Caco-2 (cell line): Measurements from ENCODE around the gene RRP1B. TPM values are rescaled to one million over a fixed set of nuclear protein-coding genes. Genes with fewer than 3 reads are reported as not detected.
"Not testable (repeated sequence)": the region's sequence is repeated elsewhere in the genome, so short reads cannot be mapped to it uniquely, and the experiment has no call there.

Source experiments
- BruUV-seq: library from RNA; stranded (reverse); fragments of 400-500 nt; replicated peaks from 2 replicates; lab custom pipeline; 2021; lab: Mats Ljungman, UMichigan
- CTCF ChIA-PET: fragments of 300-600 bp; sonication (Branson Sonifier 250); formaldehyde crosslinking; loops from one replicate; lab custom pipeline; 2022; ENCODE audit warnings: antibody characterized with exemption; lab: Charles Lee
- POLR2A ChIA-PET: fragments of 300-600 bp; sonication (Branson Sonifier 250); formaldehyde crosslinking; loops from one replicate; lab custom pipeline; 2022; ENCODE audit warnings: antibody characterized with exemption; lab: Charles Lee
- DNase-seq, 2 experiments: peaks; one replicate each; pipeline versions ENCODE4 v3.0.0 to v3.0.0-alpha.2; 2020 to 2022
- H3K27me3 ChIP-seq: replicated peaks from 2 replicates; pipeline ENCODE4 v1.6.0; 2011; ENCODE audit warnings: low read length; ENCODE audit not compliant: control insufficient read depth, insufficient read depth
- H3K36me3 ChIP-seq: 2 replicates; pipeline ENCODE4 v1.5.1; 2011; ENCODE audit warnings: low read length; ENCODE audit not compliant: control insufficient read depth, insufficient read depth
- H3K4me1 ChIP-seq: fragments of 250-450 bp; sonication (Bioruptor Pico); 2 replicates; pipeline ENCODE4 v1.5.1; 2020; ENCODE audit warnings: mild to moderate bottlenecking
- H3K4me3 ChIP-seq: 2 replicates; pipeline ENCODE4 v1.5.1; 2011; ENCODE audit warnings: low read depth, mild to moderate bottlenecking, control low read depth, low read length
- H3K9me3 ChIP-seq: fragments of 250-450 bp; sonication (Bioruptor Pico); 2 replicates; pipeline ENCODE4 v1.5.1; 2020; ENCODE audit warnings: mild to moderate bottlenecking, moderate library complexity
- H3K27ac Mint-ChIP-seq: one replicate; pipeline ENCODE4 v1.8.0; 2022; ENCODE audit warnings: mixed read lengths; ENCODE audit not compliant: unreplicated experiment
- H3K27me3 Mint-ChIP-seq: one replicate; pipeline ENCODE4 v1.8.0; 2022; ENCODE audit warnings: mixed read lengths; ENCODE audit not compliant: insufficient read depth, unreplicated experiment
- H3K36me3 Mint-ChIP-seq: one replicate; pipeline ENCODE4 v1.8.0; 2022; ENCODE audit warnings: mild to moderate bottlenecking, mixed read lengths; ENCODE audit not compliant: insufficient read depth, unreplicated experiment
- H3K4me1 Mint-ChIP-seq: one replicate; pipeline ENCODE4 v1.8.0; 2022; ENCODE audit warnings: low read depth, mixed read lengths; ENCODE audit not compliant: unreplicated experiment
- H3K4me3 Mint-ChIP-seq: one replicate; pipeline ENCODE4 v1.8.0; 2022; ENCODE audit warnings: mild to moderate bottlenecking, moderate library complexity, mixed read lengths; ENCODE audit not compliant: unreplicated experiment
- H3K9me3 Mint-ChIP-seq: one replicate; pipeline ENCODE4 v1.8.0; 2022; ENCODE audit warnings: mixed read lengths; ENCODE audit not compliant: unreplicated experiment
- intact Hi-C: fragments of 100-400 bp; cut with micrococcal nuclease; formaldehyde crosslinking; loops from one replicate; pipeline ENCODE4 v1.10.0; 2022; ENCODE audit not compliant: unreplicated experiment
- total RNA-seq: library from RNA; stranded (reverse); gene quantifications from 2 replicates; pipeline ENCODE4 v1.2.3, GENCODE V29; 2022
- TF ChIP-seq, protein P1 (sequence below), 2 experiments: fragments of 200-600 bp in 1 of 2; IDR thresholded peaks; 1 replicate in 1 of 2; 2 replicates in 1 of 2; pipeline versions ENCODE4 v1.5.1 to v1.8.0; 2011 to 2022; ENCODE audit warnings: antibody characterized with exemption in 1 of 2, control low read depth in 1 of 2, inconsistent platforms in 1 of 2, low read depth in 1 of 2, low read length in 1 of 2, mild to moderate bottlenecking in 1 of 2, moderate library complexity in 1 of 2; ENCODE audit not compliant: insufficient read depth in 1 of 2, severe bottlenecking in 1 of 2, unreplicated experiment in 1 of 2

RRP1B gene
- total RNA-seq, 1 experiment from 2014 or later, result 49.5 TPM

DNA sequence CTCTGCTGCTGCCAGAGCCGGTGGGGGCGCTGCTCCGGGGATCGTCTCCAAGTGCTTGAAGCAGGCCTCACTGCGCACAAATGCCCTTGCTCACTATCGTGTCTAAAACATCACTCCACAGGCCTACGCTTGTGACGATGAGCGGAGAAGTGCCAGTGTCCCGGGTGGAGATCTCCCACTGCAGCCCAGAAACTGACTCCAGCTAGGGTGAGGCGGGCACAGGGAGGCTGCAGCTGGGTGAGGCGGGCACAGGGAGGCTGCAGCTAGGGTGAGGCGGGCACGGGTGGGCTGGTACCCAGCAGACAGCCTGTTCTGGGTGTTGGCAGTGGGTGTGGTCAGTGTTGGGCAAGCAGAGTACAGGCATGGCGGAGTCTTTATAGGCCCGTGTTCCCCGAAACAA, 36.9 kb downstream of the RRP1B start:
- no peak for DNase-seq
- Mint-ChIP-seq H3K4me3 (no peak overlapping the region), H3K9me3 (no peaks in the 10 kb centered on the region), H3K27me3 (no peaks in the 10 kb centered on the region), H3K27ac (no peak overlapping the region), H3K4me1 (peaks cover 5% of the 10 kb centered on the region), H3K36me3 (peaks cover 57% of the 10 kb centered on the region)
- TF ChIP-seq, protein P1, sequence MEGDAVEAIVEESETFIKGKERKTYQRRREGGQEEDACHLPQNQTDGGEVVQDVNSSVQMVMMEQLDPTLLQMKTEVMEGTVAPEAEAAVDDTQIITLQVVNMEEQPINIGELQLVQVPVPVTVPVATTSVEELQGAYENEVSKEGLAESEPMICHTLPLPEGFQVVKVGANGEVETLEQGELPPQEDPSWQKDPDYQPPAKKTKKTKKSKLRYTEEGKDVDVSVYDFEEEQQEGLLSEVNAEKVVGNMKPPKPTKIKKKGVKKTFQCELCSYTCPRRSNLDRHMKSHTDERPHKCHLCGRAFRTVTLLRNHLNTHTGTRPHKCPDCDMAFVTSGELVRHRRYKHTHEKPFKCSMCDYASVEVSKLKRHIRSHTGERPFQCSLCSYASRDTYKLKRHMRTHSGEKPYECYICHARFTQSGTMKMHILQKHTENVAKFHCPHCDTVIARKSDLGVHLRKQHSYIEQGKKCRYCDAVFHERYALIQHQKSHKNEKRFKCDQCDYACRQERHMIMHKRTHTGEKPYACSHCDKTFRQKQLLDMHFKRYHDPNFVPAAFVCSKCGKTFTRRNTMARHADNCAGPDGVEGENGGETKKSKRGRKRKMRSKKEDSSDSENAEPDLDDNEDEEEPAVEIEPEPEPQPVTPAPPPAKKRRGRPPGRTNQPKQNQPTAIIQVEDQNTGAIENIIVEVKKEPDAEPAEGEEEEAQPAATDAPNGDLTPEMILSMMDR (IDR thresholded peaks at IDR 0.05; ENCODE audit: insufficient read depth in 1 of 2, low read depth in 1 of 2, low read length in 1 of 2, severe bottlenecking in 1 of 2, unreplicated experiment in 1 of 2), result no peak
- no peaks in the 10 kb centered on the region for H3K9me3 ChIP-seq
- ChIA-PET POLR2A (no interaction called here), CTCF (no interaction called here)
- peaks cover 2% of the 10 kb centered on the region; the same call in 1 of the 2 replicates for H3K36me3 ChIP-seq
- BruUV-seq, result no TSS peak
- intact Hi-C loops, result no loop called here
- H3K4me3 ChIP-seq, result no peak overlapping the region
- H3K4me1 ChIP-seq, result peaks cover 8% of the 10 kb centered on the region
- H3K27me3 ChIP-seq, result no peaks in the 10 kb centered on the region

DNA sequence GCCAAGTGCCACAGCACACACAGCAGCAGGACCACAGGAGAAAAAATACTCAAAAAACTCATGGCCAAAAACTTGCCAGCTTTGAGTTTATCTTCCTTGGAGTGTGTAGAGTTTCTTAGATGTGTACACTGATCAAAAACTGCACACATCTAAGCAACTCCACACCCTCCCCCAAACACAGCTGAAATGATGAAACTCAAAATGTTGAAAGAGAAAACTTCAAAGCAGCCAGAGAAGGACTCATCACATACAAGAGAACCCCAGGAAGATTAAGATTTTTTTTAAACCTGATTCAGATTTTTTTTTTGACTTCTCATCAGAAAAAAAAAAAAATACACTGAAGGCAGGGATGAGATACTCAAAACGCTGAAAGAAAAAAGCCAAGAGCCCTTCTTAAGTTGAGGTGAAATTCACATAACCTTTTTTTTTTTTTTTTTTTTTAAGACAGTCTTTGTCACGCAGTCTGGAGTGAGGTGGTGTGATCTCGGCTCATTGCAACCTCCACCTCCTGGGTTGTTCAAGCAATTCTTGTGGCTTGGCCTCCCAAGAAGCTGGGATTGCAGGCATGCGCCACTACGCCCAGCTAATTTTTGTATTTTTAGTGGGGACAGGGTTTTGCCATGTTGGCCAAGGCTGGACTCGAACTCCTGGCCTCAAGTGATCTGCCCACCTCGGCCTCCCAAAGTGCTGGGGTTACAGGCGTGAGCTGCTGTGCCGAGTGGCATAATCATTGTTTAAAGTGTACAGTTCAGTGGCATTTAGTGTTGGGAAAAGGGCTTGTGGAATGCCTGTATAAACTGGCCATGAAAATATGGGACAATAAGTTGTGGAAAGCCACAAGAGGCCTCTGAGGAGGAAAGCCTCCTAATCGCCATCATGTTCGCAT, 38.6 kb downstream of the RRP1B start:
- peak overlapping the region; percentile 19 for H3K27ac Mint-ChIP-seq
- ChIA-PET POLR2A (interaction anchor here (0.6 kb wide), 1 partner anchor 70 kb away, joined by 6 read pairs; no protein-coding TSS in a partner anchor), CTCF (no interaction called here)
- H3K9me3 ChIP-seq, result no peaks in the 10 kb centered on the region
- no peaks in the 10 kb centered on the region for H3K27me3 Mint-ChIP-seq
- TF ChIP-seq, protein P1 (IDR thresholded peaks at IDR 0.05; ENCODE audit: insufficient read depth in 1 of 2, low read depth in 1 of 2, low read length in 1 of 2, severe bottlenecking in 1 of 2, unreplicated experiment in 1 of 2), result no peak
- no peak overlapping the region for H3K4me3 ChIP-seq
- no TSS peak for BruUV-seq
- H3K4me3 Mint-ChIP-seq, result peak overlapping the region; percentile 13
- H3K36me3 ChIP-seq, result peaks cover 2% of the 10 kb centered on the region; the same call in 1 of the 2 replicates
- intact Hi-C loops, result no loop called here
- H3K9me3 Mint-ChIP-seq, result no peaks in the 10 kb centered on the region
- H3K36me3 Mint-ChIP-seq, result peaks cover 48% of the 10 kb centered on the region
- H3K4me1 Mint-ChIP-seq, result peaks cover 8% of the 10 kb centered on the region
- no peaks in the 10 kb centered on the region for H3K27me3 ChIP-seq
- peaks cover 8% of the 10 kb centered on the region for H3K4me1 ChIP-seq
- no peak for DNase-seq

DNA sequence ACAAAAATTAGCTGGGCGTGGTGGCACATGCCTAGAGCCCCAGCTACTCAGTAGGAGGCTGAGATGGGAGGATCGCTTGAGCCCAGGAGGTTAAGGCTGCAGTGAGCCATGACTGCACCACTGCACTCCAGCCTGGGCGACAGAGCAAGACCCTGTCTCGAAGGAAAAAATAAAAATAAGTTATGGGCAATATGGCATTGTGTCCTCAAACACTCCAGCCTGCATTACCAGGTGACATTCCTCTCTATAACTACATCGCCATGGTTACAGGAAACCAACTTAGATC, 40.1 kb downstream of the RRP1B start:
- H3K9me3 Mint-ChIP-seq, H3K9me3 ChIP-seq, BruUV-seq, H3K4me3 Mint-ChIP-seq, DNase-seq, intact Hi-C loops, H3K4me3 ChIP-seq, CTCF ChIA-PET, POLR2A ChIA-PET, H3K27me3 Mint-ChIP-seq, H3K36me3 ChIP-seq, H3K4me1 ChIP-seq, H3K27ac Mint-ChIP-seq, H3K27me3 ChIP-seq: not testable (repeated sequence)
- H3K36me3 Mint-ChIP-seq, result peaks cover 34% of the 10 kb centered on the region
- peaks cover 14% of the 10 kb centered on the region for H3K4me1 Mint-ChIP-seq
